ENCODE results near the gene SRPK1.
"Not testable (repeated sequence)": the region's sequence is repeated elsewhere in the genome, so short reads cannot be mapped to it uniquely, and the experiment has no call there.

SRPK1 gene

GRCh38 chr6:35920793-35921732, at the start of gene SRPK1:
Gene SRPK1 (minus strand): TSS chr6:35921098. CDS start chr6:35921056, 42 bp downstream.
- peak; percentile 85 for DNase-seq

DNA sequence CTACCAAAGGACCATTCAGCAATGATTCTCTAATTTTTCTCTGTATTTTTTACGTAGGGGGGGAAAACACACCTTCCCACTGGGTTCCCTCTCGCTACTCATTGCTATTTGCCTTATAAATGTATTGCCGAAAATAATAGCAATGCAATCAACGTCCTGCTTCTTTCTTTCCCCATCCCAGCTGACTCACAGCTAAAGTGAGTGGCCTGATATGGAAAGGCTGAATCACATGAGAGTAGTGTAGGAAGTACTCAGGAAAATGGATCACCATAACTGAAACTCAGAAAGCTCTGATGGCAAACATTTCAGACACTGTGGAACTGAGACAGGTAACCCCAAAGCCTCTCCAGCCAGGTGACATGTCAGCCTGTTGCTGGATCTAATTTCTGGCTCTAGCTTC, 49.3 kb upstream of the SRPK1 start:
- DNase-seq: no peak

- no peak for DNase-seq
Observed at GRCh38 chr6:35969646-35970045, 48.7 kb upstream of the SRPK1 start.

DNA sequence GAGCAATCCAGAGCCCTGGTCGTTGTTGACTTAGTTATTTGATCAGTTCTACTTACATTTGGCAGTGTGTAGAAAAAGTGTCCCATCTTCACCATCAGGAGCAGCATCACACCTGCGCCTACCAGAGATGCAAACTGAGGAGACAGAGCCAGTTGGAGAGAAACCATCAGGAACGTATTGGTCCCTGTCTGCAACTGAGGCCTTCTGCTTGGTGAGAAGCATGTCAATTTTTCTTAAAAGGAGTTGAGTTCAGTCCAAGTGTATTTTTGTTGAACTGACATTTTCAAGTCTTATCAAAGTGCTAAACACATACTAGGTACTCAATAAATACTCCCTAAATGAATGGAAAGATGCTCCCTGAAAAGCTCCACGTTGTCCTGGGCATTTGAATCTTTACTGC, 47.9 kb upstream of the SRPK1 start:
- no peak for DNase-seq

DNA sequence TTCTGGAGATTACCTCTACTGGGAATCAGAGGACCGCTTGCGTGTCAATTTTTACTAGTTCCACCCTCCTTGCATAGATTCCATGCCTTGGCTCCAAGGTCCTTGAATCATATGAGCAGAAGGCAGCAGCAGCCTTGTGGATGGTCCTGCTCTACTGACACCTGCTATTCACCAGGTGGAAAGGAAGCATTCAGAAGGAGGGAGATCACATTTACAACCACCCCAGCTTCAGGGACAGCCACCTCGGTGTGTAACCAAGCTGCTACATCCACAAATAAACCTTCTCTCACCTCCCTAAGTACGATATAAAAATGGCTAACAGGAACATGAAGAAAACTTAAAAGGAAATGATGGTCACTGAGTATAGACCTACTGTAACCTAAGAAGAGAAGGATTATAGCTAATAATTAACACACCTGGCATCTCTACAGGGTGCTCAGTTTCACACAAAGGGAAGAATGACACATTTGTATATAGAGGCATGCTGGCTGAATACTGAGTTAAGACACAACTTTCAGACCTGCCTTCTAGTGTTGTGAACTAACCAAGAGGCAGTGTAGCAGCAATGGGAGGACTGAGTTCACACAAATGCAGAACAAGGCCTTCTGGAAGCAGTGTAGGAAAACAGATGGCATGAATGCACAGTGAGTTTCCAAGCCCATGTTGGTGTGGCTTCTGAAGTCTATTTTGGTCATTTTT, 46.3 kb upstream of the SRPK1 start:
- no peak for DNase-seq

DNA sequence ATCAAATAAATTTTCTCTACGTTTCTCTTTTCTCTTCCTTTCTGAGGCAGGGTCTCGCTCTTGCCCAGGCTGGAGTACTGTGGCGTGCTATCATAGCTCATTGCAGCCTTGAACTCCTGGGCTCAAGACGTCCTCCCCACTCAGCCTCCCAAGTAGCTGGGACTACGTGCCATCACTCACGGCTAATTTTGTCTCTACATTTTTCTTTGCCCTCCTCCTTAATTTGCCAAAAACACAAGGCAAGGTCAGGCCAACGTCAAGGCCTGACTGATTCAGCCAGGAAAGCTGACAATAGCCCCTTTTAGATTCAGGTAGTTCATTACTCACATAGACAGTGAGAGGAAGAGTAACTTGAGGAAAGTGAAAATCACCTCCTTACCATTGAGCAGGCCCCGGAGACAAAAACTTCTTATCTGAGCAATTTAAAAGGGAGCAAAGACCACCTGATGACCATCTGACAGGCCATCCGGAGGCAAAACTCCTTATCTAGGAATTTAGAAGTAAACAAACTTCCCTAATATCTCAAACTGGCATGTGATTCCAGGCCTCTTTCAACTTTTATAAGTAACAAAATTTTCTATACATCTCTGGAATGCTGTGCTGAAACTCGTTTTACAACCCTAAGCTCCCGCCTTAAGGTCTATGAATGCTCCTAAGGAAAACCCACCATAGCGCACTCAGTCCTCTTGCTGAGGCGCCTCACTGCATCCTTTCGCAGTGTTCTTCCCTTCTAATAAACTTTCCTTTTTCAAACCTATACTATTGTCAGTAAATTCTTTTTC, 42.1 kb upstream of the SRPK1 start:
- no peak for DNase-seq

GRCh38 chr6:35960187-35960586, 39.3 kb upstream of the SRPK1 start:
- DNase-seq: no peak

DNA sequence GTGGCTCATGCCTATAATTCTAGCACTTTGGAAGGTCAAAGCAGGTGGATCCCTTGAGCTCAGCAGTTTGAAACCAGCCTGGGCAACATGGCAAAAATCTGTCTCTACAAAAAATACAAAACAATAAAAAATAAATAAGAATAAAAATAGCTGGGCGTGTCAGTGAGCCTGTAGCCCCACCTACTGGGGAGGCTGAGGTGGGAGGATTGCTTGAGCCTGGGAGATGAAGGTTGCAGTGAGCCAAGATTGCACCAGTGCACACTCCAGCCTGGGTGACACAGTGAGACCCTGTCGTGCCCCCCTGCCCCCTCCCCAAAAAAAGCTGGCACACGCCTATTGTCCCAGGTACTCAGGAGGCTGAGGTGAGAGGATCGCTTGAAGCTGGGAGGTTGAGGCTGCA, 35.1 kb upstream of the SRPK1 start:
- no peak for DNase-seq

DNA sequence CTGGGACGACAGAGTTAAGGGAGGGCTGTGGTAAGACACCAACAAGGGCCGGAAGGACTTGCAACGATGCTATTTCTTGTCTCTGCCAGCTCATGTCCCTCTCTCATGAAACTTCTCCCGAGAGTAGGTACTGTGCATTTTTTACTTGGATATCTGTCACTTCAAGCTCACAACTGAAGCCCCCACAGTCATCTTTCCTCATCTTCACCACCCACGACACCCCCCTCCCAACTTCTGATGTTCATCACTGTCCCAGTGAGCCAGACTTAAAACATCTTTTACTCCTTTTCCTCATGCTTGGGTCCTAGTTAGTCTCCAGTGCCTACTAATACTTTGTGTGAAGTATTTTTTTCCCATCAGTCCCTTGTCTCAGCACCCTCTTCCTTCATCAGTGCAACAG, 34.6 kb upstream of the SRPK1 start:
- DNase-seq: no peak

- no peak for DNase-seq
Observed at GRCh38 chr6:35955071-35955470, 34.2 kb upstream of the SRPK1 start.

DNA sequence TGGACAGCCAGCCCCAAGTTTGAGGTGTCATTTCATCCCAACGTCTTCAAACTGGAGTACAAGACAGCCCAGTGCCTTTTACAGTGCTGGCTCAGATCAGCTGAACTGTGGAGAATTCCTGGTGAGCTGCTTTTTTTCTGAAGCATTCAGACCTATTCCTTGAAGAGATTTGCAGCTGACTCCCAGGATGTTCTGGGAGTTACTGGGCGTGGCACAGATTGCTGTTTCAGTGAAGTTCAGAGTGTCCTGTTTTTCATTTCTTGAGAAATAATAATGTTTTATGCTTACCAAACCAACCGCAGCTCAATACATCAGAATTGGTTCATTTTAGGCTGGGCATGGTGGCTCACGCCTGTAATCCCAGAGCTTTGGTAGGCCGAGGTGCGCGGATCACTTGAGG, 33.4 kb upstream of the SRPK1 start:
- no peak for DNase-seq

DNA sequence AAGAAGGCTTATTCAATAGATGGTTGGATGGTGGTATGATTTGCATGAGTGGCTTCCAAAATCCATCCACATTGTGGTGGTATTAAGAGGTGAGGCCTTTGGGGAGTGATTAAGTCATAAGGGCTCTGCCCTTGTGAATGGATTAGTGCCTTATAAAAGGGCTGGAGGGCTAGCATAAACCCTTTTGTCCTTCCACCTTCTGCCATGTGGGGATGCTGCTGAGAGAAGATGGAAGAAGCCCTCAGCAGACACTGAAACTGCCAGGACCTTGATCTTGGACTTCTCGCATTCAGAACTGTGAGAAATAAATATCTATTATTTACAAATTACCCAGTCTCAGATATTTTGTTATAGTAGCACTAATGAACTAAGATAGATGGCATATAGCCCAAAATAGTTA, 27.8 kb upstream of the SRPK1 start:
- no peak for DNase-seq

GRCh38 chr6:35945650-35946025, 24.7 kb upstream of the SRPK1 start:
- no peak for DNase-seq

GRCh38 chr6:35943390-35943789, 22.5 kb upstream of the SRPK1 start:
- DNase-seq: no peak

- DNase-seq: no peak
Observed at GRCh38 chr6:35942355-35942754, 21.5 kb upstream of the SRPK1 start.

- DNase-seq: not testable (repeated sequence)
Observed at GRCh38 chr6:35941170-35941569, 20.3 kb upstream of the SRPK1 start.

- not testable (repeated sequence) for DNase-seq
Observed at GRCh38 chr6:35940014-35940413, 19.1 kb upstream of the SRPK1 start.

GRCh38 chr6:35939259-35939658, 18.4 kb upstream of the SRPK1 start:
- not testable (repeated sequence) for DNase-seq

DNA sequence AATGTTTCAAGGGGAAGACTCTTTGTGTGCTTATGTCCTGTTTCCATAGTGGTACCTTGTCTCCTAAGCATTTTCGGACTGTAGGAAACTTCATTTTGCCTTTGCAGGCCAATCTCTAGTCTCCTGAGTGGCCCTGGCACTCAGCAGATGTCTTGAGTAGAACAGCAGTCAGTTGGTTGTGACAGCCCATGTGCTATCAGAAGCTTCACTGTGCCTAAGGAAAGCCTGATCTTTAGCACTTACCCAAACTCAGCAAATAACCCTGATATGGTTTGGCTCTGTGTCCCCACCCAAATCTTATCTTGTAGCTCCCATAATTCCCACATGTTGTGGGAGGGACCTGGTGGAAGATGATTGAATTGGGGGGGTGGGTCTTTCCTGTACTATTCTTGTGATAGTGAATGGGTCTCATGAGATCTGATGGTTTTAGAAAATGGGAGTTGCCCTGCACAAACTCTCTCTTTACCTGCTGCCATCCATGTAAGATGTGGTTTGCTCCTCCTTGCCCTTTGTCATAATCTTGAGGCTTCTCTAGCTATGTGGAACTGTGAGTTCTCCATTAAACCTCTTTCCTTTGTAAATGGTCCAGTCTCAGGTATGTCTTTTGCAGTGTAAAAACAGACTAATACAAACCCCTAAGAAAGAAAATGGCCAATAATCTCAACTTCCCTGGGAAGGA, 15.9 kb upstream of the SRPK1 start:
- DNase-seq: no peak

DNA sequence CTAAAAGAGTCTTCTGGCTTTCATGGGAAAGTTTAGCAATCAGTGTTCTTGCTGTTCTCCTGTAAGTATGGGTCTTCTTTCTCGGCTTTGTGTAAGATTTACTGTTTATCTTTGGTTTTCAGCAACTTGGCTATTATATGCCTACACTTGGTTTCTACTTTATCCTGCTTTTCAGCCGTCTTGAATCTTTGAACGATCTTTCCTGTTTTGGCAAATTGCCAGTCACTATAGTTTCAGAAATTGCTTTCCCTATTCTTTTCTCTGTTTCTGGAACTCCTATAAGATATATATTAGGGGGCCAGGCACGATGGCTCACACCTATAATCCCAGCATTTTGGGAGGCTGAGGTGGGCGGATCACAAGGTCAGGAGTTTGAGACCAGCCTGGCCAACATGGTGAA, 14.6 kb upstream of the SRPK1 start:
- DNase-seq: no peak

DNA sequence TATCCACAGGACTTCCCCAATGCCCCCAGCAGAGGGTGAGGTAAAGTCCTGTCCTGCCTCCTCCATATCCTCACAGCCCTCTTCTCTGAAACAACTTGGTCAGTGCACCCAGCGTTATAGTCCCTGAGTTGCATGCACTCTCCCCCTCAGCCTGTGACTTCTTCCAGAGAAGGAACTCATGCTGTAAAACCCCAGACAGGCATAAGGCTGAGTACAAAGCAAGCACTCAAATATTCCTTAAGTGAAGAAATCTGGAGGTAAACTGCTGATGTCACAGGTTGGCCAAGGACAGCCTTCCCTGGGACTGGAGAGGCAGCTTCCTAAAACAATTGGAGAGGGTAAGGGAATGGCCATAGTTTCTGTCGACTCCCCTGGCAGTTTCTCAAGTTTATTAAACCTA, 12.9 kb upstream of the SRPK1 start:
- no peak for DNase-seq

- DNase-seq: not testable (repeated sequence)
Observed at GRCh38 chr6:35931873-35932272, 11.0 kb upstream of the SRPK1 start.

DNA sequence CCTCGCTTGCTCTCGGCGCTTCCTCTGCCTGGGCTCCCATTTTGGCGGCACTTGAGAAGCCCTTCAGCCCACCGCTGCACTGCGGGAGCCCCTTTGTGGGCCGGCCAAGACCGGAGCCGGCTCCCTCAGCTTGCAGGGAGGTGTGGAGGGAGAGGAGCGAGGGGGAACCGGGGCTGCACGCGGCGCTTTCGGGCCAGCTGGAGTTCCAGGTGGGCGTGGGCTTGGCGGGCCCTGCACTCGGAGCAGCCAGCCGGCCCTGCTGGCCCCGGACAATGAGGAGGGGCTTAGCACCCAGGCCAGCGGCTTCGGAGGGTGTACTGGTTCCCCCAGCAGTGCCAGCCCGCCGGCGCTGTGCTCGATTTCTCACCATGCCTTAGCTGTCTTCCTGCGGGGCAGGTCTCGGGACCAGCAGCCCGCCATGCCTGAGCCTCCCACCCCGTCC, 10.2 kb upstream of the SRPK1 start:
- no peak for DNase-seq
